SH-SY5Y (cell line): Measurements from ENCODE around the gene UCK1.

Experiments used
- GATA2 ChIP-seq: IDR thresholded peaks from 2 replicates; pipeline ENCODE4 v1.6.1; 2011; ENCODE audit warnings: mild to moderate bottlenecking, low read depth, low read length
- GATA3 ChIP-seq: IDR thresholded peaks from 2 replicates; pipeline ENCODE4 v1.6.1; 2011; ENCODE audit warnings: low read depth, mild to moderate bottlenecking, low read length, moderate library complexity

DNA sequence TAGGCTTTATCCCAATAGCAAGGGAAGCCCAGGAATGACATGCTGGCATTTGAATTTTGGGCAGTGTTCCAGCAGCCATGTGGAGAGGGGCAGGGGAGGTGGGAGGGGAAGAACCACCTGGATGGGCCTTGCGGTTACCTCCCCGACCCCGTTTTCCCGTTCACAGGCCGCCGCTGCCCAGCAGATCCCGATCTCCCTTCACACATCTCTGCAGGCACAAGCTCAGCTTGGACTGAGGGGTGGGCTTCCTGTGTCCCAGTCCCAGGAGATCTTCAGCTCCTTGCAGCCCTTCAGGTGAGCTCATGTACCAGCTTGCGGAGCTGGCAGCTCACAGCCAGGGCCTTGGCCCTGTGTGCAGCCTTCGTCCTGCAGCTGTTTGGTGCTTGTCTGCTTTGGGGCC is 44.1 kb downstream of the UCK1 start:
- no peak for TF ChIP-seq GATA2
- TF ChIP-seq GATA3: no peak
